Measurements from ENCODE around the gene DIAPH3.

DNA sequence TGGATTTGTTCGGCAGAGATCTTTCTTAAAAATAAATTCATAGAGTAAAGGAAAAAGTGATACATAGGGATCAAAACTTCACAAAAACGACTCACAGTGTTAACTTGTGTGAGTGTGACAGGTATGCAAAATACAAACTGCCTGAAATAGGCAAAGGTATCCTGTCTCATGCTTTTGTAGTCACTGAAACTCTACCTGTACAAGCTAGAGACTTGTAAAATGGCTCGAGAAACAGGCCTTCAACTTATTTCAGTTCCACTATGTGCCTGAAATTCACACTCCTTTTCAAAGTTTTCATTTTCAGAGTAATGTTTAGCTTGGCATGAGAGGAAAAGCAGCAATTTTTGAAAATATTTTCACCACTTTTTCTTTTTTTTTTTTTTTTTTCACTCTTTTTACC lies 290.4 kb downstream of the DIAPH3 start:
- no peak for TF ChIP-seq CTCF (IDR thresholded peaks at IDR 0.05)
- no peak for TF ChIP-seq MAX (IDR thresholded peaks at IDR 0.05; ENCODE audit: low read depth)
- no peak for TF ChIP-seq POLR2AphosphoS5 (IDR thresholded peaks at IDR 0.05; ENCODE audit: low read depth, low read length)
- no peak for TF ChIP-seq EZH2phosphoT487 (IDR thresholded peaks at IDR 0.05; ENCODE audit: borderline replicate concordance, low read depth)
- TF ChIP-seq EP300 (IDR thresholded peaks at IDR 0.05; ENCODE audit: borderline replicate concordance in 1 of 2, low read depth in 1 of 2, low read length in 1 of 2) = no peak
- no peak for TF ChIP-seq MXI1 (IDR thresholded peaks at IDR 0.05; ENCODE audit: low read depth, low read length)

All from SK-N-SH (cell line).